ENCODE data around the gene MMUT. TPM values are rescaled to one million over a fixed set of nuclear protein-coding genes. Genes with fewer than 3 reads are reported as not detected.
"Not testable (repeated sequence)": the region's sequence is repeated elsewhere in the genome, so short reads cannot be mapped to it uniquely, and the experiment has no call there.

MMUT gene
- total RNA-seq, 1 experiment from 2014 or later, result 7.1 TPM

DNA sequence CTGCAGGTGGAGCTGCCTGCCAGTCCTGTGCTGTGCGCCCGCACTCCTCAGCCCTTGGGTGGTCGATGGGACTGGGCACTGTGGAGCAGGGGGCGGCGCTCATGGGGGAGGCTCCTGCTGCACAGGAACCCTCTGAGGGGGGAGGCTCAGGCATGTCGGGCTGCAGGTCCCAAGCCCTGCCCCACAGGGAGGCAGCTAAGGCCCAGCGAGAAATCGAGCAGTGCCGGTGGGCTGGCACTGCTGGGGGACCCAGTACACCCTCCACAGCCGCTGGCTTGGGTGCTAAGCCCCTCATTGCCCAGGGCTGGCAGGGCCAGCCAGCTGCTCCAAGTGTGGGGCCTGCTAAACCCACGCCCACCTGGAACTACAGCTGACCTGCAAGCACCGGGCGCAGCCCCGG lies 20.3 kb upstream of the MMUT start:
- H3K27ac ChIP-seq (ENCODE audit: low read length); CTCF ChIA-PET; intact Hi-C loops (cut with micrococcal nuclease; ENCODE audit: unreplicated experiment); H3K9me3 ChIP-seq (ENCODE audit: control insufficient read depth, insufficient read depth, low read depth, low read length); DNase-seq (ENCODE audit: low read depth, low spot score); H3K36me3 ChIP-seq (ENCODE audit: control insufficient read depth, insufficient read depth, low read length); H3K27me3 ChIP-seq (ENCODE audit: control insufficient read depth, insufficient read depth, low read length); in situ Hi-C loops (cut with HindIII; ENCODE audit: low pct_unique_long_range_greater_than_20kb, low sequenced_read_pairs); H3K4me3 ChIP-seq (ENCODE audit: low read depth in 2 of 2, low read length in 2 of 2); H3K4me1 ChIP-seq (ENCODE audit: control insufficient read depth, insufficient read depth, low read length); ATAC-seq; BruUV-seq (replicated peaks); POLR2A ChIA-PET: not testable (repeated sequence)

DNA sequence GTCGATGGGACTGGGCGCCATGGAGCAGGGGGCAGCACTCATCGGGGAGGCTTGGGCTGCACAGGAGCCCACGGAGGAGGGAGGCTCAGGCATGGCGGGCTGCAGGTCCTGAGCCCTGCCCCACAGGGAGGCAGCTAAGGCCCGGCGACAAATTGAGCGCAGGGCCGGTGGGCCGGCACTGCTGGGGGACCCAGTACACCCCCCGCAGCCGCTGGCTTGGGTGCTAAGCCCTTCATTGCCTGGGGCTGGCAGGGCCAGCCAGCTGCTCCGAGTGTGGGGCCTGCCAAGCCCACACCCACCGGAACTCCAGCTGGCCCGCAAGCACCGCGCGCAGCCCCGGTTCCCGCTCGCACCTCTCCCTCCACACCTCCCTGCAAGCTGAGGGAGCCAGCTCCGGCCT lies 18.8 kb upstream of the MMUT start:
- BruUV-seq (replicated peaks), result not testable (repeated sequence)

DNA sequence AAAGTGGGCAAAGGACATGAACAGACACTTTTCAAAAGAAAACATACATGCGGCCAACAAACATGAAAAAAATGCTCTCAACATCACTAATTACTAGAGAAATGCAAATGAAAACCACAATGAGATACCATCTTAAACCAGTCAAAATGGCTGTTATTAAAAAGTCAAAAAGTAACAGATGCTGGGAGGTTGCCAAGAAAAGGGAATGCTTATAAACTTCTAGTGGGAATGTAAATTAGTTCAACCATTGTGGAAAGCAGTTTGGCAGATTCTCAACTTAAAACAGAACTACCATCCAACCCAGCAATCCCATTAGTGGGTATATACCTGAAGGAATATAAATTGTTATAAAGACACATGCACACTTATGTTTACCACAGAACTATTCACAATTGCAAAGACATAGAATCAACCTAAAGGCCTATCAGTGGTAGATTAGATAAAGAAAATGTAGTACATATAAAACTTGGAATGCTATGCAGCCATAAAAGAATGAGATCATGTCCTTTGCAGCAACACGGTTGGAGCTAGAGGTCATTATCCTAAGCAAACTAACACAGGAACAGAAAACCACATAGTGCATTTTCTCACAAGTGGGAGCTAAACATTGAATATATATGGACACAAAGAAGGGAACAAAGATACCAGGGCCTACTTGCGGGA lies 16.4 kb upstream of the MMUT start:
- ATAC-seq, result no peak
- Histone ChIP-seq H3K36me3 (ENCODE audit: control insufficient read depth, insufficient read depth, low read length) (no peaks in the 10 kb centered on the region), H3K4me3 (ENCODE audit: low read depth in 2 of 2, low read length in 2 of 2) (no peak overlapping the region), H3K27me3 (ENCODE audit: control insufficient read depth, insufficient read depth, low read length) (no peaks in the 10 kb centered on the region), H3K4me1 (ENCODE audit: control insufficient read depth, insufficient read depth, low read length) (no peaks in the 10 kb centered on the region), H3K27ac (ENCODE audit: low read length) (no peak overlapping the region), H3K9me3 (ENCODE audit: control insufficient read depth, insufficient read depth, low read depth, low read length) (no peaks in the 10 kb centered on the region)
- no TSS peak for BruUV-seq (replicated peaks)
- in situ Hi-C loops (cut with HindIII; ENCODE audit: low pct_unique_long_range_greater_than_20kb, low sequenced_read_pairs), result no loop called here
- intact Hi-C loops (cut with micrococcal nuclease; ENCODE audit: unreplicated experiment), result no loop called here
- ChIA-PET POLR2A (no interaction called here), CTCF (no interaction called here)
- DNase-seq (ENCODE audit: low read depth, low spot score), result no peak
- no peak for TF ChIP-seq SIN3A (IDR thresholded peaks at IDR 0.05; ENCODE audit: borderline replicate concordance, insufficient read depth, low read depth, low read length)
- TF ChIP-seq, protein P1, sequence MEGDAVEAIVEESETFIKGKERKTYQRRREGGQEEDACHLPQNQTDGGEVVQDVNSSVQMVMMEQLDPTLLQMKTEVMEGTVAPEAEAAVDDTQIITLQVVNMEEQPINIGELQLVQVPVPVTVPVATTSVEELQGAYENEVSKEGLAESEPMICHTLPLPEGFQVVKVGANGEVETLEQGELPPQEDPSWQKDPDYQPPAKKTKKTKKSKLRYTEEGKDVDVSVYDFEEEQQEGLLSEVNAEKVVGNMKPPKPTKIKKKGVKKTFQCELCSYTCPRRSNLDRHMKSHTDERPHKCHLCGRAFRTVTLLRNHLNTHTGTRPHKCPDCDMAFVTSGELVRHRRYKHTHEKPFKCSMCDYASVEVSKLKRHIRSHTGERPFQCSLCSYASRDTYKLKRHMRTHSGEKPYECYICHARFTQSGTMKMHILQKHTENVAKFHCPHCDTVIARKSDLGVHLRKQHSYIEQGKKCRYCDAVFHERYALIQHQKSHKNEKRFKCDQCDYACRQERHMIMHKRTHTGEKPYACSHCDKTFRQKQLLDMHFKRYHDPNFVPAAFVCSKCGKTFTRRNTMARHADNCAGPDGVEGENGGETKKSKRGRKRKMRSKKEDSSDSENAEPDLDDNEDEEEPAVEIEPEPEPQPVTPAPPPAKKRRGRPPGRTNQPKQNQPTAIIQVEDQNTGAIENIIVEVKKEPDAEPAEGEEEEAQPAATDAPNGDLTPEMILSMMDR (IDR thresholded peaks at IDR 0.05), result no peak
- TF ChIP-seq, protein P2, sequence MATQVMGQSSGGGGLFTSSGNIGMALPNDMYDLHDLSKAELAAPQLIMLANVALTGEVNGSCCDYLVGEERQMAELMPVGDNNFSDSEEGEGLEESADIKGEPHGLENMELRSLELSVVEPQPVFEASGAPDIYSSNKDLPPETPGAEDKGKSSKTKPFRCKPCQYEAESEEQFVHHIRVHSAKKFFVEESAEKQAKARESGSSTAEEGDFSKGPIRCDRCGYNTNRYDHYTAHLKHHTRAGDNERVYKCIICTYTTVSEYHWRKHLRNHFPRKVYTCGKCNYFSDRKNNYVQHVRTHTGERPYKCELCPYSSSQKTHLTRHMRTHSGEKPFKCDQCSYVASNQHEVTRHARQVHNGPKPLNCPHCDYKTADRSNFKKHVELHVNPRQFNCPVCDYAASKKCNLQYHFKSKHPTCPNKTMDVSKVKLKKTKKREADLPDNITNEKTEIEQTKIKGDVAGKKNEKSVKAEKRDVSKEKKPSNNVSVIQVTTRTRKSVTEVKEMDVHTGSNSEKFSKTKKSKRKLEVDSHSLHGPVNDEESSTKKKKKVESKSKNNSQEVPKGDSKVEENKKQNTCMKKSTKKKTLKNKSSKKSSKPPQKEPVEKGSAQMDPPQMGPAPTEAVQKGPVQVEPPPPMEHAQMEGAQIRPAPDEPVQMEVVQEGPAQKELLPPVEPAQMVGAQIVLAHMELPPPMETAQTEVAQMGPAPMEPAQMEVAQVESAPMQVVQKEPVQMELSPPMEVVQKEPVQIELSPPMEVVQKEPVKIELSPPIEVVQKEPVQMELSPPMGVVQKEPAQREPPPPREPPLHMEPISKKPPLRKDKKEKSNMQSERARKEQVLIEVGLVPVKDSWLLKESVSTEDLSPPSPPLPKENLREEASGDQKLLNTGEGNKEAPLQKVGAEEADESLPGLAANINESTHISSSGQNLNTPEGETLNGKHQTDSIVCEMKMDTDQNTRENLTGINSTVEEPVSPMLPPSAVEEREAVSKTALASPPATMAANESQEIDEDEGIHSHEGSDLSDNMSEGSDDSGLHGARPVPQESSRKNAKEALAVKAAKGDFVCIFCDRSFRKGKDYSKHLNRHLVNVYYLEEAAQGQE (IDR thresholded peaks at IDR 0.05; ENCODE audit: insufficient read depth in 1 of 2, low read depth in 2 of 2, low read length in 1 of 2), result no peak
- no peak for TF ChIP-seq POLR2AphosphoS5 (IDR thresholded peaks at IDR 0.05; ENCODE audit: low read depth, low read length)
- TF ChIP-seq TCF7L2 (IDR thresholded peaks at IDR 0.05; ENCODE audit: low read depth, low read length), result no peak

More for the DNA sequence above, 18.8 kb upstream of the MMUT start:
- H3K4me3 ChIP-seq (ENCODE audit: low read depth in 2 of 2, low read length in 2 of 2); H3K36me3 ChIP-seq (ENCODE audit: control insufficient read depth, insufficient read depth, low read length); CTCF ChIA-PET; ATAC-seq; H3K27me3 ChIP-seq (ENCODE audit: control insufficient read depth, insufficient read depth, low read length); H3K27ac ChIP-seq (ENCODE audit: low read length); H3K4me1 ChIP-seq (ENCODE audit: control insufficient read depth, insufficient read depth, low read length); in situ Hi-C loops (cut with HindIII; ENCODE audit: low pct_unique_long_range_greater_than_20kb, low sequenced_read_pairs); intact Hi-C loops (cut with micrococcal nuclease; ENCODE audit: unreplicated experiment); POLR2A ChIA-PET; DNase-seq (ENCODE audit: low read depth, low spot score); H3K9me3 ChIP-seq (ENCODE audit: control insufficient read depth, insufficient read depth, low read depth, low read length): not testable (repeated sequence)

DNA sequence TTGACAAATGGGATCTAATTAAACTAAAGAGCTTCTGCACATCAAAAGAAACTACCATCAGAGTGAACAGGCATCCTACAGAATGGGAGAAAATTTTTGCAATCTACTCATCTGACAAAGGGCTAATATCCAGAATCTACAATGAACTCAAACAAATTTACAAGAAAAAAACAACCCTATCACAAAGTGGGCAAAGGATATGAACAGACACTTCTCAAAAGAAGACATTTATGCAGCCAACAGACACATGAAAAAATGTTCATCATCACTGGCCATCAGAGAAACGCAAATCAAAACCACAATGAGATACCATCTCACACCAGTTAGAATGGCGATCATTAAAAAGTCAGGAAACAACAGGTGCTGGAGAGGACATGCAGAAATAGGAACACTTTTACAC lies 13.5 kb upstream of the MMUT start:
- H3K27ac ChIP-seq (ENCODE audit: low read length); intact Hi-C loops (cut with micrococcal nuclease; ENCODE audit: unreplicated experiment); H3K36me3 ChIP-seq (ENCODE audit: control insufficient read depth, insufficient read depth, low read length); POLR2A ChIA-PET; CTCF ChIA-PET; BruUV-seq (replicated peaks); in situ Hi-C loops (cut with HindIII; ENCODE audit: low pct_unique_long_range_greater_than_20kb, low sequenced_read_pairs); H3K9me3 ChIP-seq (ENCODE audit: control insufficient read depth, insufficient read depth, low read depth, low read length); DNase-seq (ENCODE audit: low read depth, low spot score); H3K4me1 ChIP-seq (ENCODE audit: control insufficient read depth, insufficient read depth, low read length); H3K27me3 ChIP-seq (ENCODE audit: control insufficient read depth, insufficient read depth, low read length); H3K4me3 ChIP-seq (ENCODE audit: low read depth in 2 of 2, low read length in 2 of 2); ATAC-seq: not testable (repeated sequence)
